ENCODE measurements around the gene ADAM22. TPM values are rescaled to one million over a fixed set of nuclear protein-coding genes. Genes with fewer than 3 reads are reported as not detected.

Gene ADAM22
- total and polyA plus RNA-seq, 2 donors (not counting 1 experiment from before 2014, with no cell fraction given): 0.30 to 1.8 TPM

- DNase-seq (peak; percentile 56), ATAC-seq (ENCODE audit: low read depth) (peak; percentile 6)
- TF ChIP-seq CTCF (IDR thresholded peaks at IDR 0.05) (no peak), EZH2 (IDR thresholded peaks at IDR 0.05; ENCODE audit: borderline replicate concordance, insufficient read depth, low read depth, low read length, poor library complexity, severe bottlenecking) (no peak)
- H3K27me3 Mint-ChIP-seq: no peaks in the 10 kb centered on the region
- H3K27ac Mint-ChIP-seq: peak overlapping the region; percentile 84
- no peaks in the 10 kb centered on the region for H3K9me3 Mint-ChIP-seq (ENCODE audit: insufficient read depth)
- Histone ChIP-seq H3K4me3 (ENCODE audit: control extremely low read depth in 1 of 5, extremely low read depth in 1 of 5, insufficient read depth in 1 of 5, low read depth in 2 of 5, low read length in 4 of 5) (peak overlapping the region; percentile 83 to 91 (median 88)), H4K20me1 (ENCODE audit: control insufficient read depth, insufficient read depth, low read length, poor library complexity, severe bottlenecking) (peaks cover under 1% of the 10 kb centered on the region), H3K9me3 (ENCODE audit: control extremely low read depth in 1 of 3, control insufficient read depth in 2 of 3, insufficient read depth in 1 of 3, low read length in 2 of 3) (no peaks in the 10 kb centered on the region), H3K27ac (ENCODE audit: low read length in 2 of 2) (peak overlapping the region; percentile 68 to 78), H3K4me2 (replicated peaks; ENCODE audit: low read depth, low read length, poor library complexity, severe bottlenecking) (peak overlapping the region; percentile 90), H3K4me1 (ENCODE audit: control insufficient read depth in 2 of 2, insufficient read depth in 2 of 2, low read length in 2 of 2) (peaks cover 13 to 25% of the 10 kb centered on the region in 2 donors), H3K36me3 (replicated peaks in 1 of 2; ENCODE audit: control extremely low read depth in 1 of 2, control insufficient read depth in 1 of 2, extremely low read depth in 1 of 2, insufficient read depth in 2 of 2, low read length in 1 of 2) (peaks cover 0 to 24% of the 10 kb centered on the region in 2 experiments), H3K9ac (ENCODE audit: low read length) (peak overlapping the region; percentile 85), H2AFZ (ENCODE audit: insufficient read depth, low read depth, low read length, poor library complexity, severe bottlenecking) (peak overlapping the region; percentile 90), H3K79me2 (ENCODE audit: control insufficient read depth, insufficient read depth, low read length) (peaks cover 15% of the 10 kb centered on the region), H3K27me3 (replicated peaks in 1 of 4; ENCODE audit: control extremely low read depth in 1 of 4, control insufficient read depth in 3 of 4, insufficient read depth in 4 of 4, low read length in 3 of 4) (no peaks in the 10 kb centered on the region)
- POLR2A ChIA-PET: no interaction called here
- WGBS (ENCODE audit: insufficient coverage): under 1% methylated on average over 20 of the region's 27 CpGs
- H3K4me3 Mint-ChIP-seq: peak overlapping the region; percentile 94
- peaks cover 27% of the 10 kb centered on the region for H3K4me1 Mint-ChIP-seq
- intact Hi-C loops (cut with micrococcal nuclease): loop anchor here (1.0 to 5.0 kb wide), 4 partner anchors 285 to 997 kb away; partner anchors contain the start of genes ADAM22, CROT, DBF4 and SLC25A40
- CTCF ChIA-PET: interaction anchor here (2.2 kb wide), 1 partner anchor 7 kb away, joined by 5 read pairs; no protein-coding TSS in a partner anchor
Observed at GRCh38 chr7:88218836-88219605, 285.0 kb downstream of the ADAM22 start.
